ENCODE results near the gene ATXN1.

DNA sequence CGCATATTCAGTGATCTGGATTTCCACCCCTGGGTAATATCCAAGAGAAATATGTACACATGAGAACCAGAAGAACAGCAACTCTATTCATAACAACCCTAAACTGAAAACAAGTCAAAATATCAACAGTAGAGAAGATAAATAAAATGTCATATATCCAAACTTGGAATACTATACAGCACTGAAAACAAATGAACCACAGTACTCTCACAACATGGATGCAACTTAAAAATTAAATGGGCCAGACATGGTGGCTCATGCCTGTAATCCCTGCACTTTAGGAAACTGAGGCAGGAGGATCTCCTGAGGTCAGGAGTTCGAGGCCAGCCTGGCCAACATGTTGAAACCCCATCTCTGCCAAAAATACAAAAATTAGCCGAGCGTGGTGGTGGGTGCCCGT, 16.5 kb upstream of the ATXN1 start:
- no peak for TF ChIP-seq ELF4 (CRISPR knock-in tag; IDR thresholded peaks at IDR 0.05; ENCODE audit: low read depth)
- no peak for TF ChIP-seq PRRX2 (CRISPR knock-in tag; IDR thresholded peaks at IDR 0.05)
- TF ChIP-seq MYBL2 (CRISPR knock-in tag; IDR thresholded peaks at IDR 0.05) = no peak
- TF ChIP-seq, protein P1, sequence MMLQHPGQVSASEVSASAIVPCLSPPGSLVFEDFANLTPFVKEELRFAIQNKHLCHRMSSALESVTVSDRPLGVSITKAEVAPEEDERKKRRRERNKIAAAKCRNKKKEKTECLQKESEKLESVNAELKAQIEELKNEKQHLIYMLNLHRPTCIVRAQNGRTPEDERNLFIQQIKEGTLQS (CRISPR knock-in tag; conservative IDR thresholded peaks at IDR 0.05) = no peak
- TF ChIP-seq HMGA2 (CRISPR knock-in tag; IDR thresholded peaks at IDR 0.05) = no peak
- no peak for TF ChIP-seq TEAD4 (CRISPR knock-in tag; IDR thresholded peaks at IDR 0.05)
- no peak for TF ChIP-seq CREB1 (CRISPR knock-in tag; IDR thresholded peaks at IDR 0.05)
- TF ChIP-seq CREM (CRISPR knock-in tag; IDR thresholded peaks at IDR 0.05) = no peak
- TF ChIP-seq NFYB (CRISPR knock-in tag; conservative IDR thresholded peaks at IDR 0.05; ENCODE audit: low read depth) = no peak
- TF ChIP-seq, protein P2, sequence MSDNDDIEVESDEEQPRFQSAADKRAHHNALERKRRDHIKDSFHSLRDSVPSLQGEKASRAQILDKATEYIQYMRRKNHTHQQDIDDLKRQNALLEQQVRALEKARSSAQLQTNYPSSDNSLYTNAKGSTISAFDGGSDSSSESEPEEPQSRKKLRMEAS (CRISPR knock-in tag; IDR thresholded peaks at IDR 0.05) = no peak
- TF ChIP-seq, protein P3, sequence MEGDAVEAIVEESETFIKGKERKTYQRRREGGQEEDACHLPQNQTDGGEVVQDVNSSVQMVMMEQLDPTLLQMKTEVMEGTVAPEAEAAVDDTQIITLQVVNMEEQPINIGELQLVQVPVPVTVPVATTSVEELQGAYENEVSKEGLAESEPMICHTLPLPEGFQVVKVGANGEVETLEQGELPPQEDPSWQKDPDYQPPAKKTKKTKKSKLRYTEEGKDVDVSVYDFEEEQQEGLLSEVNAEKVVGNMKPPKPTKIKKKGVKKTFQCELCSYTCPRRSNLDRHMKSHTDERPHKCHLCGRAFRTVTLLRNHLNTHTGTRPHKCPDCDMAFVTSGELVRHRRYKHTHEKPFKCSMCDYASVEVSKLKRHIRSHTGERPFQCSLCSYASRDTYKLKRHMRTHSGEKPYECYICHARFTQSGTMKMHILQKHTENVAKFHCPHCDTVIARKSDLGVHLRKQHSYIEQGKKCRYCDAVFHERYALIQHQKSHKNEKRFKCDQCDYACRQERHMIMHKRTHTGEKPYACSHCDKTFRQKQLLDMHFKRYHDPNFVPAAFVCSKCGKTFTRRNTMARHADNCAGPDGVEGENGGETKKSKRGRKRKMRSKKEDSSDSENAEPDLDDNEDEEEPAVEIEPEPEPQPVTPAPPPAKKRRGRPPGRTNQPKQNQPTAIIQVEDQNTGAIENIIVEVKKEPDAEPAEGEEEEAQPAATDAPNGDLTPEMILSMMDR (IDR thresholded peaks at IDR 0.05) = no peak
- TF ChIP-seq KAT7 (CRISPR knock-in tag; IDR thresholded peaks at IDR 0.05; ENCODE audit: borderline replicate concordance) = no peak
- TF ChIP-seq, protein P4, sequence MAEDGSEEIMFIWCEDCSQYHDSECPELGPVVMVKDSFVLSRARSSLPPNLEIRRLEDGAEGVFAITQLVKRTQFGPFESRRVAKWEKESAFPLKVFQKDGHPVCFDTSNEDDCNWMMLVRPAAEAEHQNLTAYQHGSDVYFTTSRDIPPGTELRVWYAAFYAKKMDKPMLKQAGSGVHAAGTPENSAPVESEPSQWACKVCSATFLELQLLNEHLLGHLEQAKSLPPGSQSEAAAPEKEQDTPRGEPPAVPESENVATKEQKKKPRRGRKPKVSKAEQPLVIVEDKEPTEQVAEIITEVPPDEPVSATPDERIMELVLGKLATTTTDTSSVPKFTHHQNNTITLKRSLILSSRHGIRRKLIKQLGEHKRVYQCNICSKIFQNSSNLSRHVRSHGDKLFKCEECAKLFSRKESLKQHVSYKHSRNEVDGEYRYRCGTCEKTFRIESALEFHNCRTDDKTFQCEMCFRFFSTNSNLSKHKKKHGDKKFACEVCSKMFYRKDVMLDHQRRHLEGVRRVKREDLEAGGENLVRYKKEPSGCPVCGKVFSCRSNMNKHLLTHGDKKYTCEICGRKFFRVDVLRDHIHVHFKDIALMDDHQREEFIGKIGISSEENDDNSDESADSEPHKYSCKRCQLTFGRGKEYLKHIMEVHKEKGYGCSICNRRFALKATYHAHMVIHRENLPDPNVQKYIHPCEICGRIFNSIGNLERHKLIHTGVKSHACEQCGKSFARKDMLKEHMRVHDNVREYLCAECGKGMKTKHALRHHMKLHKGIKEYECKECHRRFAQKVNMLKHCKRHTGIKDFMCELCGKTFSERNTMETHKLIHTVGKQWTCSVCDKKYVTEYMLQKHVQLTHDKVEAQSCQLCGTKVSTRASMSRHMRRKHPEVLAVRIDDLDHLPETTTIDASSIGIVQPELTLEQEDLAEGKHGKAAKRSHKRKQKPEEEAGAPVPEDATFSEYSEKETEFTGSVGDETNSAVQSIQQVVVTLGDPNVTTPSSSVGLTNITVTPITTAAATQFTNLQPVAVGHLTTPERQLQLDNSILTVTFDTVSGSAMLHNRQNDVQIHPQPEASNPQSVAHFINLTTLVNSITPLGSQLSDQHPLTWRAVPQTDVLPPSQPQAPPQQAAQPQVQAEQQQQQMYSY (CRISPR knock-in tag; IDR thresholded peaks at IDR 0.05) = no peak

Data from WTC11 (cell line).